ENCODE measurements around the gene PUS7. TPM values are rescaled to one million over a fixed set of nuclear protein-coding genes. Genes with fewer than 3 reads are reported as not detected.
"Not testable (repeated sequence)": the region's sequence is repeated elsewhere in the genome, so short reads cannot be mapped to it uniquely, and the experiment has no call there.

The PUS7 gene
- polyA plus RNA-seq, 1 donor, result 25.4 TPM

GRCh38 chr7:105502173-105502572 lies 19.9 kb downstream of the PUS7 start:
- no peak for DNase-seq

GRCh38 chr7:105497016-105497415 lies 25.1 kb downstream of the PUS7 start:
- DNase-seq, result no peak

- DNase-seq, result no peak
Observed at GRCh38 chr7:105496521-105496920, 25.6 kb downstream of the PUS7 start.

GRCh38 chr7:105493923-105494315 lies 28.2 kb downstream of the PUS7 start:
- DNase-seq, result no peak

GRCh38 chr7:105493196-105493922 lies 28.7 kb downstream of the PUS7 start:
- no peak for DNase-seq

GRCh38 chr7:105489409-105489808 lies 32.7 kb downstream of the PUS7 start:
- no peak for DNase-seq

GRCh38 chr7:105487579-105488571 lies 34.2 kb downstream of the PUS7 start:
- peak; percentile 25 for DNase-seq

GRCh38 chr7:105480931-105481330 lies 41.1 kb downstream of the PUS7 start:
- DNase-seq, result no peak

GRCh38 chr7:105478606-105479005 lies 43.5 kb downstream of the PUS7 start:
- DNase-seq, result no peak

- no peak for DNase-seq
Observed at GRCh38 chr7:105477908-105478307, 44.2 kb downstream of the PUS7 start.

GRCh38 chr7:105474045-105474444 lies 48.0 kb downstream of the PUS7 start:
- no peak for DNase-seq

- no peak for DNase-seq
Observed at GRCh38 chr7:105473163-105473562, 48.9 kb downstream of the PUS7 start.

- DNase-seq, result no peak
Observed at GRCh38 chr7:105470846-105471245, 51.2 kb downstream of the PUS7 start.

GRCh38 chr7:105470090-105470489 lies 52.0 kb downstream of the PUS7 start:
- no peak for DNase-seq

- no peak for DNase-seq
Observed at GRCh38 chr7:105462765-105463420, 59.2 kb downstream of the PUS7 start.

GRCh38 chr7:105461518-105461917 lies 60.6 kb downstream of the PUS7 start:
- no peak for DNase-seq

- DNase-seq, result no peak
Observed at GRCh38 chr7:105457619-105458225, 64.3 kb downstream of the PUS7 start.

- no peak for DNase-seq
Observed at GRCh38 chr7:105454921-105455320, 67.2 kb downstream of the PUS7 start.

- DNase-seq, result no peak
Observed at GRCh38 chr7:105454095-105454747, 67.8 kb downstream of the PUS7 start.

GRCh38 chr7:105452085-105452484 lies 70.0 kb downstream of the PUS7 start:
- DNase-seq, result no peak

- DNase-seq, result not testable (repeated sequence)
Observed at GRCh38 chr7:105450870-105451269, 71.2 kb downstream of the PUS7 start.
